GM19023 (cell line): ENCODE data around the gene ZNF503.

ENCODE experiments used
- ATAC-seq: cut with Tn5 transposase; IDR thresholded peaks from one replicate; pipeline ENCODE4 v1.9.1; 2021; ENCODE audit warnings: mild to moderate bottlenecking, moderate library complexity; ENCODE audit not compliant: unreplicated experiment

The ZNF503 gene

GRCh38 chr10:75358132-75358531, 43.4 kb downstream of the ZNF503 start:
- ATAC-seq, result no peak

- ATAC-seq, result no peak
Measured at GRCh38 chr10:75357500-75357899, 44.1 kb downstream of the ZNF503 start.

GRCh38 chr10:75356484-75356883, 45.1 kb downstream of the ZNF503 start:
- ATAC-seq, result no peak

GRCh38 chr10:75355706-75356105, 45.9 kb downstream of the ZNF503 start:
- ATAC-seq, result no peak

GRCh38 chr10:75353183-75353582, 48.4 kb downstream of the ZNF503 start:
- no peak for ATAC-seq

GRCh38 chr10:75352650-75353049, 48.9 kb downstream of the ZNF503 start:
- ATAC-seq, result no peak

GRCh38 chr10:75351637-75352036, 49.9 kb downstream of the ZNF503 start:
- ATAC-seq, result no peak

GRCh38 chr10:75350791-75351190, 50.8 kb downstream of the ZNF503 start:
- ATAC-seq, result no peak
